Colon (tissue), 2 donors: ENCODE results near the gene IL1RAPL1.
"Not testable (repeated sequence)": the region's sequence is repeated elsewhere in the genome, so short reads cannot be mapped to it uniquely, and the experiment has no call there.

ENCODE experiments used
- FAIRE-seq: peaks from 2 replicates; lab custom pipeline; 2012; peaks lifted over from hg19 to GRCh38; lab: Jason Lieb, UNC
- donor health status: control.
- donor health status: control.

IL1RAPL1 gene

DNA sequence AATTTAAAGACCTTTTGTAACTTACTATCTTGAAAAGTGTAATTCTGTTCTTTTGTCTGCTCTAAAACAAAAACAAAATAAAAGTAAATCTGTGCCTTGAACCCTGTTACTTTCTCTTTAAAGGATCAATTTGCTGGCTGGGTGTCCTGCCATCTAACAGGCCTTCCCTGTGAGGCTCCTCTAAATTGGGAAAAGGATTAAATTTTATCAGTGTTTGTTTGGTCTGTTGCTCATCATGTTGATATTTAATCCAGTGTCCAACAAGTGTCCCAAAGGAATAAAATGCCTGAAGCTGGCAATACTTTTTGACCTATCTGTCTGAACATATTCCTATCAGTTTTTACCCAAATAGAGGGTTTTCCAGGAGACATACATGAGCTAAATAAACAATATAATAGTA lies 688.7 kb downstream of the IL1RAPL1 start:
- FAIRE-seq = peak; percentile 77

DNA sequence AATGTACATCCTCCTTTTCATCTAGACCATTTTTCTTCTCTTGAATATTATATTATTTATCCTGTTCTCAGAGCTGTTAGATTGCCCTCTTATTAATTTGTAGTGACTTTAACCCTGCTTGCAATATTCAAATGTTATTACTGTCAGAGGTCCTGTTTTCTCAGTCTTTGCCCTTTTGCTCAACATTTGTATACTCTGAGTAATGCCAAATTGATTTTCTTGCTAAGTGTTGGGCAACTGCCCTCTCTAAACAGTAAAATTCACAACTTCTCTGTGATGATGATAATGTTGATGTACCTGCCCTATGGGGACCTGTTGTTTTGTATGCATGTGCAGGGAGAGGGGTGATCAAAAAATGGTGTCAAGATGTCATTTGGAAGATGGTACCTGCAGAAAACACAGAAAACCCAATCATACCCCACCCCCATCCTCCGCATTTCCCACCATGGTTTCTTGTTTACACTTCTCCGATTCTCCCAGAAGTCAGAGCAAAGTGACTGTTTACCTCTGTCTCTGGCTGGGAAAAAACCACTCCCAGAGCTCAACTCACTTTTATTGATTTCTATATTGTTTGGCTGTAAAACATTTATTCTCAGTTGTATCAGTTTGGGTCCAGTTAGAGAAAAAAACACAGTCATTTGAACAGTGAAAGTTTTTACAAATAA lies 694.0 kb downstream of the IL1RAPL1 start:
- no peak for FAIRE-seq

DNA sequence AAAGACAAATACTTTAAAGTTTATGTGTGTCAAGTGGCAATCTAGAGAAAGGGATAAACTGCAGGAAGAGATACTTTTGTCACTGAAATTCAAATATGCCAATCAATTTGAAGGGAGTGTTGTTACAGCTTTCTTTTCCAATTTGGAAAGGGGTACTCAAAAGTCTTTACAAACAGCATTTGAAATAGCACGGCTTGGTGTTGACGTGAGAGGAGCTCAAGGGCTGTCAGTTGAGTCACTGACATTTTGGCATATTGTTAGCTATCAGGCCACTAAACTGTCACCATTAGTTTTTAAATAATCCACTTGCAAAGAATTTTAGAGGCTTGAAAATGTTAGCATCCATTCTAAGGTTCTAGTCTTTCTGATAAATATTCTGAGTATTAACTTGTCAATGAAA lies 698.4 kb downstream of the IL1RAPL1 start:
- FAIRE-seq = no peak

DNA sequence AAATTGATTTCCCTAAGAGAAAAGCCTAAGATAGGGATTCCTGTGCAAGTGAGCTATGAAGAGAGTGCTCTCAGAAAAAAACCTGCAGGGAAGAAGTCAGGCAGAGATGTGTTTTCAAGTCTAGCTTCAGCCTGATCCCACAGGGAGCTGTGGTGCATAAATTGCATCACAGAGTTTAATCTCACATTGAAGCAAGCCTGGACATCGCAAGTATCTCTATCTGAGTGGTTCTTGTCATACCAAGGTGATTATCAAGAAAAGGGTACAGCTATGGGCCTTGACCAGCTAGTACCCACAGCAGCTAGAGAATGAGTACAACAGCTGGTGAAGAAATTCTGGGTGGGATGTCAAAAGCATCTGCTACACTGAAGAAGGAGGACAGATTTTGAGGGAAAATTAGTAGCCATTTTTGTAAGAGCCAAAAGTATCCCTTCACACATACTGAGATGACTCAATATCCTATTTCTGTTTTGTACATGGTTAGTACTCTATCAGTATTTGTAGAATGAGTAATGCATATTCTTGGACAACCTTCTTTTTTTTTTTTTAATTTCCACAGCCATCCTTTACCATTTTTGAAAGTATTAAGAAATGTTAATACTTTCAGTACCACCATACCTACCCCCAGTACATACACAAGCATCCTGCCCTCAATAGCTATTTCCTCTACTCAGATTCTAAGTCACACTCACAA lies 708.9 kb downstream of the IL1RAPL1 start:
- FAIRE-seq = no peak

DNA sequence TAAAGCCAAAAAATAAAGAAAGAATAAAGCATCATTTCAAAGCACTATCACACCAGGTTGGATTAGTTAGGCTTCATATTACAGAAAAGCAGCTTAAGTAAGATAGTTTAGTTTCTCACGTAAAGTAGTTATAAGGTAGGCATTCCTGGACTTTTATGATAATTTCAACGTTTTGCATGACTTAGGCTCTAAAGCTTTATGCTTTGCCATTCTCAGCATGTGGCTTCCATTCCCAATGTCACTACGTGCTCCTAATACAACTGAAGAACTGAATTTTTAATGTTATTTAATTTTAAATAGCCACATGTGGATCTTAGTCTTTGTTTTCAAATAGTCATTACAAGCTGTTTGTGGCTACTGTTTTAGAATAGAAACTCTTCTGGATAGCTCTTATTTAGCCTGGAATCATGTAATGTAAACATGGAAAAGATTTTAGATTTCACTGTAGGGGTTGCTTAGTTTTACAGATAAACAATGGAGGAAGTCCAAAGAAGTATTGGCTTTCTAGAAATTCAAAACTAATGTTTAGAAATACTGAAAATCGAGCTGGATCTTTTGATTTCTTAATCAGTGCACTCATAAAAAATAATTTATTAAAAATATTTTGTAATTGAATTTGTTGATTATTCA lies 710.0 kb downstream of the IL1RAPL1 start:
- FAIRE-seq = no peak

DNA sequence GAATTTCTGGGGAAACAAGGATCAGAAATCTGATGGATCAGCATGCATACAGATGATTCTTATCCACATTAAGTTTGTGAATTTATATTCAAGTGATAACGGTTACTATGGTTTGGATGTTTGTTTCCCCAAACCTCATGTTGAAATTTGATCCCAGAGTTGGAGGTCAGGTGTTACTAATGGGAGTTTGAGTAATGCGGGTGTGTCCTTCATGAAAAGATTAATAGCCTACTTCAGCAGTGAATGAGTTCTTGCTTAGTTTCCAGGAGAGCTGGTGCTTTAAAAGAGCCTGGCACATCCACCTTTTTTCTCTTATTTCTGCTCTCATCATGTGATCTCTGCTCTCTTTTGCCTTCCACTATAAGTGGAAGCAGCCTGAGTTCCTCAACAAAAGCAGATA lies 712.4 kb downstream of the IL1RAPL1 start:
- no peak for FAIRE-seq

DNA sequence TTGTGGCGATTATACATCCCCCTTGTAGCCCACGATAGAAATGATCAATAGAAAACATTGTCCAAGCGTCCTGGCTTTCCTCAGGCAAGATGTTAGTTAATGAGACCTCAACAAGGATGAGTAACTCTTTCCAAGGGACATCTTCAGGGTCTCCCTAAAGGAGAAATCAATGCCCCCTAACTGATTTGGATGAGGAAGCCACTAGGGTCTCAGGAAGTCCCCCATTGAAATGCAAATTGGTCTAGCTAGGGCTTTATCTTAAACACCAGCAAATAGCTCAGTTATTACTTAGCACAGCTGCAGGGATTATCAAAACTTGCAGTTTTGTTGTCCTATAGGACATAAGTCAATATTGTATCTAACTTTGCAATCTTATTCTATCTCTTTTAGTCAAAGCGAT lies 721.5 kb downstream of the IL1RAPL1 start:
- no peak for FAIRE-seq

DNA sequence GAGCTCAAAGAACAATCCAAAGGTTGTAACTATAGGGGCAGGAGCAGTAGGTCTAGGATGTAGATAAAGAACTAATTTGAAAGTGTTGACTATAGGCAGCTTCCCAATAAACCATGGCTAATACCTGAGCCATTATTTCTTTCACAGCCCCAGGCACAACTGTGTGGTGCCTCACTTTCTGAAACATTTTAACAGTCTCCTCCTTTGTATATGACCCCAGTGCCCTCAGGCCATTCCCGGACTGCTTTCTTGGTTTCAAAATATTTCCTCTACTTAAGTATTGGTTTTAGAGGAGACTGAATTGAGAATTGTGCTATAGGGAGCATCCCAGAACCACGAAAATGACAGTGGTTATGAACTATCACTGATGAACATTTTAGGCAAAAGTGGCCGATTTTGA lies 728.7 kb downstream of the IL1RAPL1 start:
- FAIRE-seq = no peak

DNA sequence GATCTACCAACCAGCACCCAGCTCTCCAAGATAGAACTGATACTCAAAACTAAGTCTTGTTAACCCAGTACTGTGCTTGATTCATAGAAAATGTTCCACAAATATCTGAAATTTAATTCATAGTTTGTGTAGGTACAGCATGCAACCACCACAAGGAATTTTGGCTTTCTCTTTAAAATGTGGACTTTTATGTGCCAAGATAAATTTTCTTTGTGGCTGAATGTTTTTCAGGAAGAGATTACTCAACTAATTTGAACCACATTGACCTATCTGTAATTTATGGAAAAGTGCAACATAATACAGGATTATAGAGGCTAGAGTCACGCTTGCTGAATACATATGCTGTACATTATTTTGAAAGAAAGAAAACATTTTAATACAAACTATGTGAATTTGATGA lies 730.8 kb downstream of the IL1RAPL1 start:
- no peak for FAIRE-seq

DNA sequence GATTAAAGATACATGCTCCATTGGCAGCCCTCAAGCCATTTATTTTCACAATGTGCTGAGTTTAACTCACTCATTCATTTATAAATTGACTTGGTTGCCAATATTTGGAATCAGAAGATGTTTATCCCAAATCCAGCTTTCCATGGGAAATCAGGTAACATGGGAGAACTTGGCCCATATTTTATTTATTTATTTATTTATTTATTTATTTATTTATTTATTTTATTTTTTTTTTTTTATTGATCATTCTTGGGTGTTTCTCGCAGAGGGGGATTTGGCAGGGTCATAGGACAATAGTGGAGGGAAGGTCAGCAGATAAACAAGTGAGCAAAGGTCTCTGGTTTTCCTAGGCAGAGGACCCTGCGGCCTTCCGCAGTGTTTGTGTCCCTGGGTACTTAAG lies 745.2 kb downstream of the IL1RAPL1 start:
- not testable (repeated sequence) for FAIRE-seq

DNA sequence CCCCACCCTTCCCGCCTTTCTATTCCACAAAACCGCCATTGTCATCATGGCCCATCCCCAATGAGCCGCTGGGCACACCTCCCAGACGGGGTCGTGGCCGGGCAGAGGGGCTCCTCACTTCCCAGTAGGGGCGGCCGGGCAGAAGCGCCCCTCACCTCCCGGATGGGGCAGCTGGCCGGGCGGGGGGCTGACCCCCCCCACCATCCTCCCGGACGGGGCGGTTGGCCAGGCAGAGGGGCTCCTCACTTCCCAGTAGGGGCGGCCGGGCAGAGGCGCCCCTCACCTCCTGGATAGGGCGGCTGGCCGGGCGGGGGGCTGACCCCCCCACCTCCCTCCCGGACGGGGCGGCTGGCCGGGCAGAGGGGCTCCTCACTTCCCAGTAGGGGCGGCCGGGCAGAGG lies 745.8 kb downstream of the IL1RAPL1 start:
- not testable (repeated sequence) for FAIRE-seq

DNA sequence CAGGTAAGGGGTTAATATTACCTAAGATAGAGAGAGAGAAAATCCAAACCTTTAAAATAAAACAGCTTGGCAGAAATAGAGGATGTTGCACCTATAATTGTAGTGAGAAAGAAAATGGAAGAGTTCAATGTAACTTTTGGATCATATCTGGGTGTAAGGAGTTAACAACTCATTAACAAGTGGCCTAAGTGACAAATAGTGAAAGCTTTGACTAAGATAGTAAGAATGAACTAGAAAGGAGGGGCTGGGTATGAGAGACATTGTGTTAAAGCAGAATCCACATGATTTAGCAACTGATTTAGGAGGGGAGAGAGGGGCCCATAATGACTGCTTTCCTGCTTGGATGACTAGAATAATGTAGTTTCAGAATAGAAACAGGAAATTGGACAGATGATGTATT lies 761.0 kb downstream of the IL1RAPL1 start:
- FAIRE-seq = no peak

DNA sequence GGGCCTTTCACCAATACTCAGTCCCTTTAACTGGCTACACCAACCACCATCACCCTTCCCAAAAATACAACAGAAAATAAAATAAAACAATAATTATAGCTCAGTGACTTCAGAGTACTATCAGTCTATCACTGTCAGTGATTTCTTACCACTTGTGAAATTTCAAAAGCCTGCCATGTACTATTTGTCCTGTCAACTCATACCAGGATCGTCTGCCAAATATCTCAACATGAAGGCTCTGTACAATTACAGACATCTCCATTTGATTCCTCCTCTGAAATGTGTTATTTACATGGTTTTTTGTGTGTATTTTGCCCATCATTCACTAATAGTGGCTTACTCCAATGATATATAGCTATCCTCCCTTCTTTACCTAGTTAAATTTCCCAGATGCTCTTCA lies 772.0 kb downstream of the IL1RAPL1 start:
- no peak for FAIRE-seq

DNA sequence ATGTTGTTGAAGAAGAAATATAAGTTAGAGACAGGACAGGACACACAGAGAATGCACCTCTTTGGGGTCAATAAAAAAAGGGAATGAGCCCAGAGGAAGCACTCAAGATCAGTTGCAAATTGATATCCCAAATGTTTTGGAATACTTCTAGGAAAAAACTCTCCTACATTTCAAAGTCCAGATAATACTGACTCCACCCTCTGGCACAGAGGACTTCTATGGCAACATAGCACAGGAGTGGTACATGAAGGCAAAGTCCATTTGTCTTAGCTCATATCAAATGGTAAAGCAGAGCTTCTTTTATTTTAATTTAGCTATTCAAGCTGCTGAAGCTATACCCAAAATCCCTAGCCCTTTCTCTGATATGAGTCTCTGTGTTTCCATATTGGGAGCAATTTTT lies 787.5 kb downstream of the IL1RAPL1 start:
- peak; percentile 91 for FAIRE-seq

DNA sequence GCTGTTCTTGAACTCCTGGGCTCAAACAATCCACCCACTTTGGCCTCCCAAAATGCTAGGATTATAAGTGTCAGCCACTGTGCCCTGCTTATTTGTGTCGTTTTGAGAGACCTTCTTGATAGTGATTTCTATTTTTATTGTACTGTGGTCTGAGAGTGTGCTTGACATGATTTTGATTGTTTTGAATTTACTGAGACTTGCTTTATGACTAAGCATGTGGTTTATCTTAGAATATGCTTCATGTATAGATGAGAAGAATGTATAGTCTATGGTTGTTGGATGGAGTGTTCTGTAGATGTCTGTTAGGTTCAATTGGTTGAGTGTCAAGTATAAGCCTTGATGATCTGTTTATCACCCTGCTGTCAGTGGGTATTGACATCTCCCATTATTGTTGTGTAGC lies 789.3 kb downstream of the IL1RAPL1 start:
- no peak for FAIRE-seq

DNA sequence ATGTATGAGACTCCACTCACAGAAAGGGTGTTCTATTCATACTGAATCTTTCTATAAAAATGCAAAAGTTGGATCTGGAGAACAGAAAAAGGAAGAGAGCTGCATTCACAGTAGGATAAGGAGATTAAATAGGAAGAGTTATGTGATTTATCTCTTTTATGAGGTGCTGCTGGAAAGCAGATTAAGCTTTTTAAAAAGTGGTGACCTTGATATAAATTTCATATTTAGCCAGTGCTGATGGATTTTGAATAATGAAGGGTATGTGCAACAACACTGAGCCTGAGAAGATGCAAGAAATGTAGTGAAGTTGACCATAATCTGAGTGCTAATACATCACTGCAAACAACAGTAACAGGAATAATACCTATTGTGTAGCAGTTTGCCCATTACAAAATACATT lies 795.6 kb downstream of the IL1RAPL1 start:
- no peak for FAIRE-seq

DNA sequence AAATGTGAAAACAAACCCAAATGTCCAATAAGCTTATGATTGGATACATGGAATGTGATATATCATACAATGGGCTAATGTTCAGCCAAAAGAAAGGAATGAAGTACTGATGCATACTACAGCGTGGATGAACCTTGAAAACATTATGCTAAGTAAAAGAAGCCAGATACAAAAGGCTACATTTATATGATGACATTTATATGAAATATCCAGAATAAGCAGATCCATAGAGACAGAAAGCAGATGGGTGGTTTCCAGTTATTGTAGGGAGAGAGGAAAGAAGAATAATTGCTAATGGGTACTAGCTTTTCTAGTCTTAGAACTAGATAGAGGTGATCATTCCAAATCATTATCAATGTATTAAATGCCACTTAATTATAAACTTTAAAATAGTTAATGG lies 801.3 kb downstream of the IL1RAPL1 start:
- FAIRE-seq = no peak

DNA sequence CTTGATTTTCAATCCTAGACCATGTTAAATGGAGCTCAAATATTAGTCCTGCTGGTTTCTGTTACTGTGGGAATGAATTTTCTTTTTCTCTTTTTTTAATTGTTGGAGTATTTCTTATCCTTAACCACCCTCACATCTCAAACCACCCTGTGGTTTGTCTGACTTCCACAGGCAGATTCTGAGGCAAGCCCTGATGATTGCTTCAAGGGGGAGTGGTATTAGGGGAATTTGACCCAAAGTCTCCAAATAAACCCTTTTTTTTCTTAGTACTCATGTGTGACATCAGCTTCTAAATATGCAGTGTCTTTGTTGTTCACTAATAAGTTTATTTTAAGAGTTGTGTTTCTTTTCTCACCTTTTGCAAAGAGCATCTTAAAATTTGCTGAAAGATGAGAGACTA lies 810.3 kb downstream of the IL1RAPL1 start:
- FAIRE-seq = no peak

DNA sequence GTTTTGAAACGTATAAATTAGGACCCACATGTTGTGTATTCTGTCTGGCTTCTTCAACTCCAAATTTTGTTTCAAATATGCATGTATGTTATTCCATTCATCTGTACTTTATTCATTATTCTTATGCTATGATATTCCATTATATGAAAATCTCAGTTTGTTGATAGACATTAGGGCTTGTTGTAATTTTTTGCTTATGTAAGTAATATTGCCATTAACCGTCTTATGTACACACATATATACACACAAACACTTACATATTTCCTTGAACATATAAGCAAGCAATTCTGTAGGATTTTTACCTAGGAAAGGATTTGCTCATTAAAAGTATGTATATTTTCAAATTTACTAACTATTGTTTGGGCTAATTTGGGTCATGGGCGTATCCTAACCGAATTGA lies 820.1 kb downstream of the IL1RAPL1 start:
- FAIRE-seq = peak; percentile 31

DNA sequence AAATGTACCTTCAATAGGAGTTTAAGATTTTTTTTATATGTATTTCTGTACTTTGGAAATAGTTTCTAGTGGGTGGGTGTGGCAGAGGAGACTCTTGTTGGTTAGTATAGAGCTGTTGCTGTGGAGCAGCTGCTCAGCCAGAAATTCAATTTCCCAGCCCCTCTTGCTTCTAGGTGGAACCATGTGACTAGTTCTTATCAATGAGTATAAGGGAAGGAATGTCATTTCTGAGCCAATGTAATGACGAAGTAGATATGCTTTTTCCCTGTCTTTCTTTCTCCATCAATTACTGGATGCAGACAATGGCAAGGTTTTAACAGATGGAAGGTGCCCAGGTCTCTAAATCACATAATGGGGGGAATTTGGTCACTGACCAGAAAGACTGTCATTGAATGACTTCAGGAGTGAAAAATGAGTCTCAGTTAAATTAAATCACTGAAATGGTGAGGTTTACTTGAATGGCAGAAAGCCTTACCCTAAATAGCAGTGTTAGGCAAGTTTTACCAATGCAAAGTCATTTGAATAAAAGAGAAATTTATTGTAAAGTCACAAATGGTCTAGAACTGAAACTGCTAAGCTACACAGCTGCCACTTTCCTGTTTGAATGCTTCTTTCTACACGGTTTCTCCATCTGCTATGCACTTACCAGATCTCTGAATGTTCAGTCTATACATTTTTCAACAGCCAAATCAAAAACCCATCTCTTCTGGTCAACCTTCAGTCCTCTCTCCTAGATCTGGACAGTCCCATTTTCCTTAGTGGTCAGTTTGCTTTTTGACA lies 832.7 kb downstream of the IL1RAPL1 start:
- FAIRE-seq = no peak

DNA sequence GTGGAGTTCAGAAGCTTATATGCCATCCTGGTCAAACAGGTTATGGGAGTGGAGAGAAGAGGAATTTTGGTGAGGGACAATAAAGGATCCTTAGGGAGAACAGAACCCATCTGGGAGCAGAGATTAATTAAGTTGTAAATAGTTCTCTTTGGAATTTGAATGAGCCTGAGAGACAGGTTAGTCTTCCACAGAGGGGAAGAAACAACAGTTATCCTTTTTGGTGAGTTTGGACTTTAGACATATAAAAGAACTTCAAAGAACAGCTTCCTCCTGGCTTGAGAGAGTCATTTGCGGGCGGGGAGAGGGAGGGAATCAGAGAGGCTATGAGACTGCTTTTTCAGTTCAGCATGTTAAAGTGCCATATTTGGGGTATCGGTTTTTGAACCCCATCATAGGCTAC lies 834.8 kb downstream of the IL1RAPL1 start:
- no peak for FAIRE-seq

DNA sequence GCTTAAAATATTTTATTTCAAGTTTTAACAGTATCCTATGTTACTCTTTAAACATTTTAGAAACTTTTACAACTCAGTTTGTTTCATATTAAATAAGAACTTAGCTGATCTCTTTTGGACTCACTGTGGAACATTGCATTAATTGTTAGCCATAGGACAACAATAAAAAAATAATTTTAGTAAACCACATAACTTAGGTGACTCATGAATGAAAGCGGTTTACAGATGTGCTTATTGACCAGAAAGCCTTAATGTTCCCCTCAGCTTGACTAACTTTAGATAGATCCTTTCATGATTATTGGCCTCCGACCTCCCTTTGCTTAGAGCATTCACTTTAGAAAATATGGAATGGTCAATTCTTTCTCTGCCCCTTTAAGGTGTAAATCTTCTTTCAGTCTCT lies 844.6 kb downstream of the IL1RAPL1 start:
- FAIRE-seq = no peak

DNA sequence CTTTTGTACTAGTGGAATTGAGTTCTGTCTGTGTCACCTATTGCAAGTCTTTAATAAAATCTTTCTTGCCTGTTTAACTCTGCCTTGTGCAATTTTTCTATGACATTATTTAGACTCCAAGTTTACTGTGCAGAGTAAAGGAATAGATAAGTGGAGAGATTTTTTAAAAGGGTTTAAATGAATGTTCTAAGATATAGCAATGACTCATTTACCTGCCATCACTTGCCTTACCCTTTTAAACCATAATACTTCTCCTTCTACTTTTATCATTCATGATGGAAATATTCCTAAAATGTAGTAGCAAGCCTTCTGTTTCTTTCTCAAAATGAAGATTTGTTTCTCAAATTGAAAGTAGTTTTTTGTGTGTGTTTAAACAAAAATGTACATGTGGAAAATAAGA lies 845.3 kb downstream of the IL1RAPL1 start:
- FAIRE-seq = no peak
